MCF 10A (cell line): ENCODE measurements around the gene MAP1LC3B. TPM values are rescaled to one million over a fixed set of nuclear protein-coding genes. Genes with fewer than 3 reads are reported as not detected.

Experiments
- BruUV-seq: library from RNA; stranded (reverse); fragments of 400-500 nt; replicated peaks from 2 replicates; lab custom pipeline; 2021; lab: Mats Ljungman, UMichigan
- CTCF ChIA-PET: fragments of 300-600 bp; sonication (Branson Sonifier 250); formaldehyde crosslinking; extraction: SDS; loops from one replicate; lab custom pipeline; 2021; ENCODE audit warnings: antibody characterized with exemption, inconsistent platforms; lab: Yijun Ruan, JAX
- POLR2A ChIA-PET: fragments of 300-600, 350-650 bp; sonication (Branson Sonifier 250); formaldehyde crosslinking; extraction: SDS; loops from one replicate; lab custom pipeline; 2020; ENCODE audit warnings: antibody characterized with exemption, inconsistent platforms; lab: Yijun Ruan, JAX
- DNase-seq: peaks from one replicate; pipeline ENCODE4 v3.0.0-alpha.2; 2018; ENCODE audit not compliant: unreplicated experiment
- H3K27ac Mint-ChIP-seq: one replicate; pipeline ENCODE4 v1.8.0; 2022; ENCODE audit warnings: mild to moderate bottlenecking, low read depth, mixed read lengths; ENCODE audit not compliant: unreplicated experiment
- H3K27me3 Mint-ChIP-seq: one replicate; pipeline ENCODE4 v1.8.0; 2022; ENCODE audit warnings: mixed read lengths; ENCODE audit not compliant: insufficient read depth, unreplicated experiment
- H3K36me3 Mint-ChIP-seq: one replicate; pipeline ENCODE4 v1.8.0; 2022; ENCODE audit warnings: mild to moderate bottlenecking, moderate library complexity, mixed read lengths; ENCODE audit not compliant: insufficient read depth, unreplicated experiment
- H3K4me1 Mint-ChIP-seq: one replicate; pipeline ENCODE4 v1.8.0; 2022; ENCODE audit warnings: mixed read lengths; ENCODE audit not compliant: insufficient read depth, unreplicated experiment
- H3K4me3 Mint-ChIP-seq: one replicate; pipeline ENCODE4 v1.8.0; 2022; ENCODE audit warnings: mild to moderate bottlenecking, moderate library complexity, mixed read lengths; ENCODE audit not compliant: unreplicated experiment
- H3K9me3 Mint-ChIP-seq: one replicate; pipeline ENCODE4 v1.8.0; 2022; ENCODE audit warnings: mixed read lengths; ENCODE audit not compliant: unreplicated experiment
- CTCF ChIP-seq: fragments of 200-600 bp; IDR thresholded peaks from one replicate; pipeline ENCODE4 v1.8.0; 2022; ENCODE audit warnings: antibody characterized with exemption, mild to moderate bottlenecking; ENCODE audit not compliant: unreplicated experiment
- intact Hi-C: fragments of 100-400 bp; cut with micrococcal nuclease; formaldehyde crosslinking; loops from 2 replicates; pipeline ENCODE4 v1.14.1; 2022
- total RNA-seq: library from RNA; stranded (reverse); gene quantifications from 2 replicates; pipeline ENCODE4 v1.2.3, GENCODE V29; 2022

MAP1LC3B gene
- total RNA-seq, 1 experiment from 2014 or later, result 271 TPM

DNA sequence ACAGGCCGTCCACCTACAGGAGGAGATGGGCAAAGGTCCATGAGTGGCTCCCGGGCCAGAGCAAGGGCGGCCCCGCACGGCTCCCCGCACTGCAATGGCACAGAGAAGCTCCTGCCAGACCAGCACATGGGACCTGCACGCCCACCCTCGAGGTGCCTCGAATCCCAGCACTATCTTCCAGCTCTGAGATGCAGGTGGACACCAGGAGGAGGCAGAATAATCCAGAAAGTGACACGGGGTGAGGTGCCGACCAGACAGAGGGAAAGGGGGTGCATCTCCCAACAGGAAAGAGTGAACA, 48.4 kb upstream of the MAP1LC3B start:
- no peaks in the 10 kb centered on the region for H3K9me3 Mint-ChIP-seq
- intact Hi-C loops, result no loop called here
- ChIA-PET POLR2A (no interaction called here), CTCF (no interaction called here)
- no peaks in the 10 kb centered on the region for H3K27me3 Mint-ChIP-seq
- no peak overlapping the region for H3K4me3 Mint-ChIP-seq
- H3K36me3 Mint-ChIP-seq, result peaks cover 79% of the 10 kb centered on the region
- no TSS peak for BruUV-seq
- no peaks in the 10 kb centered on the region for H3K4me1 Mint-ChIP-seq
- no peak for TF ChIP-seq CTCF
- no peak overlapping the region for H3K27ac Mint-ChIP-seq
- DNase-seq, result no peak

- Mint-ChIP-seq H3K36me3 (peaks cover 81% of the 10 kb centered on the region), H3K27me3 (no peaks in the 10 kb centered on the region), H3K4me3 (no peak overlapping the region), H3K4me1 (no peaks in the 10 kb centered on the region), H3K9me3 (no peaks in the 10 kb centered on the region), H3K27ac (no peak overlapping the region)
- no peak for DNase-seq
- CTCF ChIA-PET, result no interaction called here
- no TSS peak for BruUV-seq
- TF ChIP-seq CTCF, result no peak
- POLR2A ChIA-PET, result no interaction called here
- intact Hi-C loops, result no loop called here
Observed at GRCh38 chr16:87344165-87344930, 47.8 kb upstream of the MAP1LC3B start.

DNA sequence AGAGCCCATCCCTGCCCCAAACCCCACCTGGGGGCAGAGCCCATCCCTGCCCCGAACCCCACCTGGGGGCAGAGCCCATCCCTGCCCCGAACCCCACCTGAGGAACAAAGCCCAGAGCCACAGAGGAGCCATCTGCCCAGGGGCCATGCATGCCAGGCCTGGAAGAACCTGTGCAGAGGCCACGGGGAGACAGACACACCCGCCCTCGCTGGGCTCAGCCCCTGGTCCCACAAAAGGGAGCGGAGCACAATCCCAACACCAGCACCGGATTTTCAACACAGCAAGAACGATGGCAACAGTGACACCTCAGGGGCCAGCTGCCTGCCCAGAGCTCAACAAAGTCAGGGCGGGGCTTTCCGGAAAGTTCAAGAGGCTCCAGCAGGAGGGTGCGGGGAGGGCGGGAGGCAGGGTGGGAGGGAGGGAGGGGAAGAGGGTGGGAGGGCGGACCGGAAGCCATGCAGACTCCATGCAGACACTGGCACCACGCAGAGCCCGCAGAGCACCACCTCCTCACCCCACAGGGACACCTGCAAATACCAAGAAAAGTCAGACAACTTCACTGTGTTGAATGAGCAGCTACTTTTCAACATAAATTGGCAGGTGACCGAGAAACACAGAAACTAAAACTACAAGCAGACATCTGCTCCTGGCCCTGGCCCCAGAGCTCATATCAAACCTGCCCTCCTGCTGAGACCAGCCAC, 47.1 kb upstream of the MAP1LC3B start:
- no peaks in the 10 kb centered on the region for H3K4me1 Mint-ChIP-seq
- POLR2A ChIA-PET, result interaction anchor here (0.7 kb wide), 1 partner anchor 42 kb away, joined by 3 read pairs; no protein-coding TSS in a partner anchor
- intact Hi-C loops, result no loop called here
- no peak overlapping the region for H3K27ac Mint-ChIP-seq
- BruUV-seq, result no TSS peak
- H3K9me3 Mint-ChIP-seq, result no peaks in the 10 kb centered on the region
- DNase-seq, result no peak
- no peak overlapping the region for H3K4me3 Mint-ChIP-seq
- no peaks in the 10 kb centered on the region for H3K27me3 Mint-ChIP-seq
- CTCF ChIA-PET, result no interaction called here
- TF ChIP-seq CTCF, result no peak
- peaks cover 83% of the 10 kb centered on the region for H3K36me3 Mint-ChIP-seq

- intact Hi-C loops, result no loop called here
- POLR2A ChIA-PET, result interaction anchor here (0.7 kb wide), 1 partner anchor 41 kb away, joined by 3 read pairs; no protein-coding TSS in a partner anchor
- TF ChIP-seq CTCF, result no peak
- Mint-ChIP-seq H3K9me3 (no peaks in the 10 kb centered on the region), H3K4me1 (no peaks in the 10 kb centered on the region), H3K4me3 (no peak overlapping the region), H3K27me3 (no peaks in the 10 kb centered on the region), H3K36me3 (peaks cover 76% of the 10 kb centered on the region), H3K27ac (no peak overlapping the region)
- CTCF ChIA-PET, result no interaction called here
- no peak for DNase-seq
- BruUV-seq, result no TSS peak
Observed at GRCh38 chr16:87345726-87346424, 46.3 kb upstream of the MAP1LC3B start.
